ENCODE data around the gene MDN1.

DNA sequence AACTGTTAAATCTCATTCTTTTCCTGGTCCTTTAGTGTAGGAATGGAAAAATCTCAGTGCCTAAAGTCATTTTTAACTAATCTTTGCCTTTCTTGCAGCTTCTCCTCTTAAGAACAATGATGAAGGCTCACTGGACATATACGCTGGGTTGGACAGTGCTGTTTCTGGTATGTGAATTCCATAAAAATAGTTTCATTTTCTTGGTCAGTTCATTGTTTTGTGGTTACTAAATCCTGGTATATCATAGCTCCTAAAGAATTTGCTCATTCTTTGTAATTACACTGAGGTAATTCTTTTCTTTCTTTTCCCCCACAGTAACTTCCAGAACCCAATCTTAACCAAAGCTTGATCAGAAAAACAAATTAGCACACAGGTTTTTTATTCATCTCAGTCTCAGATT is 33.5 kb upstream of the MDN1 start:
- TF ChIP-seq, protein P1, sequence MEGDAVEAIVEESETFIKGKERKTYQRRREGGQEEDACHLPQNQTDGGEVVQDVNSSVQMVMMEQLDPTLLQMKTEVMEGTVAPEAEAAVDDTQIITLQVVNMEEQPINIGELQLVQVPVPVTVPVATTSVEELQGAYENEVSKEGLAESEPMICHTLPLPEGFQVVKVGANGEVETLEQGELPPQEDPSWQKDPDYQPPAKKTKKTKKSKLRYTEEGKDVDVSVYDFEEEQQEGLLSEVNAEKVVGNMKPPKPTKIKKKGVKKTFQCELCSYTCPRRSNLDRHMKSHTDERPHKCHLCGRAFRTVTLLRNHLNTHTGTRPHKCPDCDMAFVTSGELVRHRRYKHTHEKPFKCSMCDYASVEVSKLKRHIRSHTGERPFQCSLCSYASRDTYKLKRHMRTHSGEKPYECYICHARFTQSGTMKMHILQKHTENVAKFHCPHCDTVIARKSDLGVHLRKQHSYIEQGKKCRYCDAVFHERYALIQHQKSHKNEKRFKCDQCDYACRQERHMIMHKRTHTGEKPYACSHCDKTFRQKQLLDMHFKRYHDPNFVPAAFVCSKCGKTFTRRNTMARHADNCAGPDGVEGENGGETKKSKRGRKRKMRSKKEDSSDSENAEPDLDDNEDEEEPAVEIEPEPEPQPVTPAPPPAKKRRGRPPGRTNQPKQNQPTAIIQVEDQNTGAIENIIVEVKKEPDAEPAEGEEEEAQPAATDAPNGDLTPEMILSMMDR (IDR thresholded peaks at IDR 0.05), result no peak
- no peak for TF ChIP-seq POLR2A (IDR thresholded peaks at IDR 0.05)
